ENCODE measurements around the gene NHSL2. TPM values are rescaled to one million over a fixed set of nuclear protein-coding genes. Genes with fewer than 3 reads are reported as not detected.

The NHSL2 gene
- total and polyA plus RNA-seq, 7 experiments from 2014 or later = 0.18 to 17.0 (median 0.54) TPM

GRCh38 chrX:71974916-71975315, 64.3 kb downstream of the NHSL2 start:
- ATAC-seq = no peak
- Histone ChIP-seq H3K4me3 (ENCODE audit: low read length) (no peak overlapping the region), H3K36me3 (ENCODE audit: control insufficient read depth in 2 of 3, insufficient read depth in 3 of 3, low read length in 3 of 3) (no peaks in the 10 kb centered on the region), H3K9me3 (ENCODE audit: control insufficient read depth in 2 of 3, low read length in 3 of 3) (no peaks in the 10 kb centered on the region), H3K27ac (ENCODE audit: low read depth, low read length) (no peak overlapping the region), H3K4me1 (ENCODE audit: control insufficient read depth in 2 of 2, insufficient read depth in 2 of 2, low read length in 2 of 2) (no peaks in the 10 kb centered on the region), H3K27me3 (ENCODE audit: control insufficient read depth in 2 of 2, insufficient read depth in 2 of 2, low read length in 2 of 2) (no peaks in the 10 kb centered on the region)
- no peak for DNase-seq
- Mint-ChIP-seq H3K4me1 (no peaks in the 10 kb centered on the region), H3K36me3 (no peaks in the 10 kb centered on the region), H3K27ac (no peak overlapping the region), H3K9me3 (no peaks in the 10 kb centered on the region), H3K27me3 (peaks cover 0 to 16% (median 6%) of the 10 kb centered on the region in 5 donors), H3K4me3 (no peak overlapping the region)
- intact Hi-C loops (cut with micrococcal nuclease) = no loop called here
- ChIA-PET CTCF (no interaction called here), POLR2A (no interaction called here)

DNA sequence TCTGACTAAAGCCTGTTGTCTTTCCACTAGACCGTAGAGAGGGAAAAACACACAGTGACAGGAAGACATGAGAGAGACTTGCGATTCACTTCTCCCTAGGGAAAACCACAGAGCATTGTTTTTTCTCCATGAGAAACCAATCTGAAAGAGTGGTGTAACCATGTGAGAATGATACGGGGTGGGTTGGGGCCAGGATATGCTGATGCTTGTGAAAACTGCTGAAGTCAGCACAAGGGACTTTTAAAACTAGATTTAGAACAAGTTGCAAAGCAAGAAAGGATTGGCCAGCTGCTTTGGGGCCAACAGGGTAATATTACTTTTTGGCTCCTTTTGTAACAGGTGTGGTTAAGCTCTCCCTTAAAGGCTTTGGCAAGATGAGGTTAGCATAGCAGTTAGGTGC, 66.1 kb downstream of the NHSL2 start:
- Mint-ChIP-seq H3K9me3 (peaks cover 0 to 3% (median 0%) of the 10 kb centered on the region in 11 donors), H3K27me3 (peaks cover 0 to 16% (median 5%) of the 10 kb centered on the region in 5 donors), H3K27ac (no peak overlapping the region), H3K36me3 (no peaks in the 10 kb centered on the region), H3K4me1 (no peaks in the 10 kb centered on the region), H3K4me3 (no peak overlapping the region)
- Histone ChIP-seq H3K27me3 (ENCODE audit: control insufficient read depth in 2 of 2, insufficient read depth in 2 of 2, low read length in 2 of 2) (no peaks in the 10 kb centered on the region), H3K4me3 (ENCODE audit: low read length) (no peak overlapping the region), H3K27ac (ENCODE audit: low read depth, low read length) (no peak overlapping the region), H3K4me1 (ENCODE audit: control insufficient read depth in 2 of 2, insufficient read depth in 2 of 2, low read length in 2 of 2) (no peaks in the 10 kb centered on the region), H3K9me3 (ENCODE audit: control insufficient read depth in 2 of 3, low read length in 3 of 3) (no peaks in the 10 kb centered on the region), H3K36me3 (ENCODE audit: control insufficient read depth in 2 of 3, insufficient read depth in 3 of 3, low read length in 3 of 3) (no peaks in the 10 kb centered on the region)
- CTCF ChIA-PET = interaction anchor here (1.0 kb wide), 1 partner anchor 16 kb away, joined by 3 read pairs; no protein-coding TSS in a partner anchor
- intact Hi-C loops (cut with micrococcal nuclease) = no loop called here
- POLR2A ChIA-PET = no interaction called here
- ATAC-seq (no peak), DNase-seq (no peak)

DNA sequence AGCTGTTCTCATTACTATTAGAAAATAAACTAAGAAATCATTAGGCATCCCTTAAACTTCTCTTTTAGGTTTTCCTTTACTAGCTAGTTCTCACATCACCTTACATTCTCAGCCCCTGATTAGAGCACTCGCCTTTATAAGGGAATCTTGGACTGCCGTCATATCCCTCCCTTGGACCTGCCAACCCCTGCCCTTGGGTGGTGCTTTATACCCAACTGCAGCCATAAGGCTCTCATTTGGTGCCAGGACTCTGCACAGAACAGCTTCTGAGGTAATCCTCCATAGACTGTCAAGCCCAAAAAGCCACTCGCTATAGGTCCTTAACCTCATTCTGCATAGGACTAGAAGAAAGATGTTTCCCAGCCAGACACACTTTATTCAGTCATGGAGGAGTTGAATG, 67.5 kb downstream of the NHSL2 start:
- no peak overlapping the region for H3K27ac ChIP-seq (ENCODE audit: low read depth, low read length)
- no peak overlapping the region for H3K4me3 ChIP-seq (ENCODE audit: low read length)
- DNase-seq (no peak), ATAC-seq (no peak)
- H3K36me3 ChIP-seq (ENCODE audit: control insufficient read depth in 2 of 3, insufficient read depth in 3 of 3, low read length in 3 of 3) = no peaks in the 10 kb centered on the region
- no peaks in the 10 kb centered on the region for H3K27me3 ChIP-seq (ENCODE audit: control insufficient read depth in 2 of 2, insufficient read depth in 2 of 2, low read length in 2 of 2)
- Mint-ChIP-seq H3K4me1 (no peaks in the 10 kb centered on the region), H3K36me3 (no peaks in the 10 kb centered on the region), H3K27me3 (peaks cover 4 to 12% (median 10%) of the 10 kb centered on the region in 5 donors), H3K9me3 (peaks cover 0 to 3% (median 0%) of the 10 kb centered on the region in 11 donors), H3K4me3 (no peak overlapping the region), H3K27ac (no peak overlapping the region)
- H3K4me1 ChIP-seq (ENCODE audit: control insufficient read depth in 2 of 2, insufficient read depth in 2 of 2, low read length in 2 of 2) = no peaks in the 10 kb centered on the region
- intact Hi-C loops (cut with micrococcal nuclease) = no loop called here
- ChIA-PET POLR2A (no interaction called here), CTCF (no interaction called here)
- no peaks in the 10 kb centered on the region for H3K9me3 ChIP-seq (ENCODE audit: control insufficient read depth in 2 of 3, low read length in 3 of 3)

DNA sequence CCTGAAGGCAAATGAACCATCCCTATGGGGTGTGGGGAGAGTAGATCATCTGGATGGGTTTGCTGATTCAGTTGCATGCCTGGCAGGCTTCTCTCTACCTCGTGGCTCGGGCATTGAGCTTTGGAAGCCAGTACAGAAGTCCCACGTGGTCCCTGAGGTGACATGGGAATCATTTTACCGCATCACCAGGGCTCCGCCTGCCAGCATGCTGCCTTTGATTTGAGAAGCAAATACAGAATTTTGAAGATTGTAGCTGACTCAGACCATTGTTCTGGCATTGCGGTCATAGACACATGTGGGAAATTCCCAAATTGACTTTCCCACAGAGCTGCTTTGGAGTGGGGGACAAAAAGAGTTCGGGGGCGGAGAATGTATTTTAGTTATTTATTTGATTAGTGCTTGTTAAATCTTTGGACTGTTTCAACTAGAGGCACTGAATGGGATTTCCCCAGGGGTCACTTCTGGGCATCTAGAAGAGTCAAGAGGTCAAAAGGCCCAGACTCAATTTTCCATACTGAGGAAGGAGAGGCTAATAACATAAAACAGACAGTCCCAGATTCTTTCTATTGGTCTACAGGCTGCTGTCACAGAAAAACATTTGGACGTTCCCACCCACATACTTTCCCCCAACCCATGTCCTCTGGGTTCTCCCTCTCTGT, 79.3 kb downstream of the NHSL2 start:
- peaks cover 0 to 3% (median 0%) of the 10 kb centered on the region in 5 donors for H3K27me3 Mint-ChIP-seq
- H3K9me3 Mint-ChIP-seq = no peaks in the 10 kb centered on the region
- DNase-seq (no peak), ATAC-seq (no peak)
- peak overlapping the region in 1 of 9 donors; percentile 11 for H3K27ac Mint-ChIP-seq
- ChIA-PET POLR2A (no interaction called here), CTCF (no interaction called here)
- H3K4me1 Mint-ChIP-seq = peaks cover 0 to 17% (median 8%) of the 10 kb centered on the region in 7 donors
- Histone ChIP-seq H3K4me3 (ENCODE audit: low read length) (no peak overlapping the region), H3K4me1 (ENCODE audit: control insufficient read depth in 2 of 2, insufficient read depth in 2 of 2, low read length in 2 of 2) (peaks cover 0 to 28% of the 10 kb centered on the region in 2 donors), H3K27ac (ENCODE audit: low read depth, low read length) (no peak overlapping the region), H3K27me3 (ENCODE audit: control insufficient read depth in 2 of 2, insufficient read depth in 2 of 2, low read length in 2 of 2) (no peaks in the 10 kb centered on the region), H3K9me3 (ENCODE audit: control insufficient read depth in 2 of 3, low read length in 3 of 3) (no peaks in the 10 kb centered on the region), H3K36me3 (ENCODE audit: control insufficient read depth in 2 of 3, insufficient read depth in 3 of 3, low read length in 3 of 3) (no peaks in the 10 kb centered on the region)
- intact Hi-C loops (cut with micrococcal nuclease) = no loop called here
- no peaks in the 10 kb centered on the region for H3K36me3 Mint-ChIP-seq
- H3K4me3 Mint-ChIP-seq = no peak overlapping the region

DNA sequence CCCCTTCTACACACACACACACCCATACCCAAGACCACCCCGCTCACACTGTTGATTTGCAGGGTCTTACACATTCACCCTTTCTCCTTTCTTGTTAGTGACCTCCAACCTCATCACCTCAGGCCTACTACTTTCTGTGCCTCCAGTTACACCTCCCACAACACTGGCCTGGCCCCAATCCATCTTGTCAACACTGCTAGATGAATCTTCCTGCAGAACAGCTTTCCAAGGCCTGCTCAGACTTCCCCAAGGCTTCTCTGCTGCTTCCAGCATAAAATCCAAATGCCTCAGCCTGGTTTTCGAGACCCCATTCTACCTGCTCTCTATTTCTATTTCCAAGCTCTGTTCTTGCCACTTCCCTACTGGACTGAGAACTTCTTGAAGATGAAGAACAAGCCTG, 79.9 kb downstream of the NHSL2 start:
- H3K4me3 Mint-ChIP-seq = no peak overlapping the region
- DNase-seq (no peak), ATAC-seq (no peak)
- H3K4me1 ChIP-seq (ENCODE audit: control insufficient read depth in 2 of 2, insufficient read depth in 2 of 2, low read length in 2 of 2) = peaks cover 0 to 28% of the 10 kb centered on the region in 2 donors
- H3K27ac ChIP-seq (ENCODE audit: low read depth, low read length) = no peak overlapping the region
- H3K9me3 ChIP-seq (ENCODE audit: control insufficient read depth in 2 of 3, low read length in 3 of 3) = no peaks in the 10 kb centered on the region
- POLR2A ChIA-PET = no interaction called here
- H3K27me3 Mint-ChIP-seq = peaks cover 0 to 5% (median 0%) of the 10 kb centered on the region in 5 donors
- H3K4me1 Mint-ChIP-seq = peaks cover 0 to 17% (median 8%) of the 10 kb centered on the region in 7 donors
- no peaks in the 10 kb centered on the region for H3K9me3 Mint-ChIP-seq
- H3K27me3 ChIP-seq (ENCODE audit: control insufficient read depth in 2 of 2, insufficient read depth in 2 of 2, low read length in 2 of 2) = no peaks in the 10 kb centered on the region
- CTCF ChIA-PET = no interaction called here
- no peak overlapping the region for H3K4me3 ChIP-seq (ENCODE audit: low read length)
- no peaks in the 10 kb centered on the region for H3K36me3 ChIP-seq (ENCODE audit: control insufficient read depth in 2 of 3, insufficient read depth in 3 of 3, low read length in 3 of 3)
- intact Hi-C loops (cut with micrococcal nuclease) = no loop called here
- no peaks in the 10 kb centered on the region for H3K36me3 Mint-ChIP-seq
- no peak overlapping the region for H3K27ac Mint-ChIP-seq

GRCh38 chrX:71991164-71991563, 80.5 kb downstream of the NHSL2 start:
- Histone ChIP-seq H3K4me1 (ENCODE audit: control insufficient read depth in 2 of 2, insufficient read depth in 2 of 2, low read length in 2 of 2) (peaks cover 0 to 28% of the 10 kb centered on the region in 2 donors), H3K36me3 (ENCODE audit: control insufficient read depth in 2 of 3, insufficient read depth in 3 of 3, low read length in 3 of 3) (no peaks in the 10 kb centered on the region), H3K9me3 (ENCODE audit: control insufficient read depth in 2 of 3, low read length in 3 of 3) (no peaks in the 10 kb centered on the region), H3K27me3 (ENCODE audit: control insufficient read depth in 2 of 2, insufficient read depth in 2 of 2, low read length in 2 of 2) (no peaks in the 10 kb centered on the region), H3K27ac (ENCODE audit: low read depth, low read length) (no peak overlapping the region), H3K4me3 (ENCODE audit: low read length) (no peak overlapping the region)
- intact Hi-C loops (cut with micrococcal nuclease) = no loop called here
- Mint-ChIP-seq H3K36me3 (no peaks in the 10 kb centered on the region), H3K4me3 (no peak overlapping the region), H3K9me3 (no peaks in the 10 kb centered on the region), H3K27ac (no peak overlapping the region), H3K27me3 (peaks cover 0 to 6% (median 0%) of the 10 kb centered on the region in 5 donors), H3K4me1 (peaks cover 0 to 17% (median 8%) of the 10 kb centered on the region in 7 donors)
- POLR2A ChIA-PET = no interaction called here
- ATAC-seq (no peak), DNase-seq (no peak)
- CTCF ChIA-PET = no interaction called here

DNA sequence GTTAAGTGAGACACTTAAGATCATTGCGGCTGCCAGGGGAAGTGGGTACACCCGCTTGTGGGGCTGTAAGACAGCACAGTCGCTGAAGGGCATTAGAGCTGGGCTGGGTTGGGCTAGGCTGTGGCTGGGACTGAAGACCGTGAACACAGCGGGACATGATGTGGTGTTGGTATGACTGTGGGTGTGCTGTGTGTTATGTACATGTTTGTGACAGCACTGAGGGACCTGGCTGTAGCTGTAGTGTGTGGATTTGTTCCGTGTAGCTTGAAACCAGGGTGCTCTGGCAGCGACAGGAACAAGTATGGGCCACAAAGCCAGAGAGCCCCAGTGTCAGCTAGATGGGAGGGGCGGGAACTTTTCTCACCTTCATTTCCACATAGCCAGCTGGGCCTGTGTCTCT, 82.1 kb downstream of the NHSL2 start:
- H3K4me1 Mint-ChIP-seq = peaks cover 0 to 17% (median 8%) of the 10 kb centered on the region in 7 donors
- peaks cover 0 to 6% (median 0%) of the 10 kb centered on the region in 5 donors for H3K27me3 Mint-ChIP-seq
- no peaks in the 10 kb centered on the region for H3K9me3 Mint-ChIP-seq
- no peaks in the 10 kb centered on the region for H3K9me3 ChIP-seq (ENCODE audit: control insufficient read depth in 2 of 3, low read length in 3 of 3)
- H3K27ac ChIP-seq (ENCODE audit: low read depth, low read length) = no peak overlapping the region
- H3K4me3 Mint-ChIP-seq = peak overlapping the region in 7 of 10 donors; percentile 4 to 63 (median 38)
- H3K4me1 ChIP-seq (ENCODE audit: control insufficient read depth in 2 of 2, insufficient read depth in 2 of 2, low read length in 2 of 2) = peaks cover 0 to 28% of the 10 kb centered on the region in 2 donors
- ChIA-PET POLR2A (no interaction called here), CTCF (no interaction called here)
- intact Hi-C loops (cut with micrococcal nuclease) = no loop called here
- ATAC-seq (peak; percentile 96), DNase-seq (peak in 7 of 9 donors; percentile 13 to 50 (median 34))
- peak overlapping the region in 5 of 9 donors; percentile 19 to 76 (median 56) for H3K27ac Mint-ChIP-seq
- no peaks in the 10 kb centered on the region for H3K36me3 Mint-ChIP-seq
- H3K36me3 ChIP-seq (ENCODE audit: control insufficient read depth in 2 of 3, insufficient read depth in 3 of 3, low read length in 3 of 3) = no peaks in the 10 kb centered on the region
- peak overlapping the region; percentile 26 for H3K4me3 ChIP-seq (ENCODE audit: low read length)
- no peaks in the 10 kb centered on the region for H3K27me3 ChIP-seq (ENCODE audit: control insufficient read depth in 2 of 2, insufficient read depth in 2 of 2, low read length in 2 of 2)
